ENCODE results near the gene FBXO15. TPM values are rescaled to one million over a fixed set of nuclear protein-coding genes. Genes with fewer than 3 reads are reported as not detected.

Gene FBXO15
- total and polyA plus RNA-seq, 2 donors (not counting 1 experiment from before 2014, with no cell fraction given), result 0.77 to 0.83 TPM

DNA sequence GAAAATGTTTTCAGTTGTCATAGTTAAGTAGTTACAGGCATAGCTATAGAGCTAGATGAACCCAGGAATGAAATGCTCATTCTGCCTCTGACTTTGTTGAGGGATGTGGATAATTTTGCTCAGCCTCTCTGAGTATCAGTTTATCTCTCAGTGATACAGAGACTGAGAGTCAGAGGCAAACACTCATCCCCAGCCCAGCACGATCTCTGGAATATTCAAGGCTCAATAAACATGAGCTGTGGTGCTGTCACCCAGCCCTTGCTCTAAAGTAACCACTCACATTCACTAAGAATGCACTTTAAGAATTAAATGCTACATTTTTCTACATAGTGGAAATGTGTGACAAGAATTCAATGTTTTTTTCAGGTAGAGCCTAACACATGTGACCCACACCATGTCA, 31.2 kb upstream of the FBXO15 start:
- Histone ChIP-seq H3K4me1 (ENCODE audit: control insufficient read depth, extremely low read depth, insufficient read depth, low read length) (no peaks in the 10 kb centered on the region), H3K4me2 (ENCODE audit: extremely low read depth, insufficient read depth, low read length) (no peak overlapping the region), H3K9ac (ENCODE audit: insufficient read depth, low read length) (no peak overlapping the region), H3K36me3 (ENCODE audit: control insufficient read depth, insufficient read depth, low read length) (no peaks in the 10 kb centered on the region), H4K20me1 (ENCODE audit: control insufficient read depth, extremely low read depth, insufficient read depth, low read length) (no peaks in the 10 kb centered on the region), H3K27me3 (ENCODE audit: control insufficient read depth, insufficient read depth, low read length) (no peaks in the 10 kb centered on the region), H2AFZ (ENCODE audit: low read length) (no peak overlapping the region), H3K9me3 (ENCODE audit: control insufficient read depth, insufficient read depth, low read depth, low read length) (no peaks in the 10 kb centered on the region), H3K4me3 (replicated peaks in 1 of 4; ENCODE audit: control extremely low read depth in 1 of 4, insufficient read depth in 1 of 4, low read depth in 3 of 4, low read length in 4 of 4) (no peak overlapping the region), H3K27ac (ENCODE audit: insufficient read depth, low read length) (no peak overlapping the region), H3K79me2 (ENCODE audit: control insufficient read depth, insufficient read depth, low read length) (no peaks in the 10 kb centered on the region)
- DNase-seq (ENCODE audit: low read depth in 2 of 2), result no peak
- TF ChIP-seq CTCF (conservative IDR thresholded peaks at IDR 0.05 in 1 of 2, IDR thresholded peaks at IDR 0.05 in 1 of 2; ENCODE audit: low read depth in 1 of 2, low read length in 2 of 2) (no peak), EZH2 (IDR thresholded peaks at IDR 0.05; ENCODE audit: low read length, missing control alignments) (no peak)

- no peak overlapping the region for H3K4me3 ChIP-seq (replicated peaks in 1 of 4; ENCODE audit: control extremely low read depth in 1 of 4, insufficient read depth in 1 of 4, low read depth in 3 of 4, low read length in 4 of 4)
Observed at GRCh38 chr18:74175658-74176057, 28.0 kb upstream of the FBXO15 start.

DNA sequence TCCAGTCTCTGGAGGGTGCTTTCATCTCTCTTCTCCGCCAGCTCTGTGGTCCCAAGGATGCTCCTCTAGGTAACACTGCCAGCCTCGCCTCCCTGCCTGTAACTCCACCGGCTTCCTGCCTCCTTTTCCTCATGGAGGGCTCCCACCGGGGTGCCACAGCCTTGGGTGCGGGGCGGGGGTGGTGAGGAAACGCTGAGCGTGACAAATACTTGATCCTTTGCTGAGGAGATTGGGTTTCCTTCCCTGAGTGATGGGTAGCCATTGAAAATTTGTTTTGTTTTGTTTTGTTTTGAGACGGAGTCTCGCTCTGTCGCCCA, 25.8 kb upstream of the FBXO15 start:
- H3K9ac ChIP-seq (ENCODE audit: insufficient read depth, low read length), result no peak overlapping the region

More at GRCh38 chr18:74175658-74176057, 28.0 kb upstream of the FBXO15 start:
- no peak for TF ChIP-seq EZH2 (IDR thresholded peaks at IDR 0.05; ENCODE audit: low read length, missing control alignments)
- Histone ChIP-seq H3K79me2 (ENCODE audit: control insufficient read depth, insufficient read depth, low read length) (no peaks in the 10 kb centered on the region), H4K20me1 (ENCODE audit: control insufficient read depth, extremely low read depth, insufficient read depth, low read length) (no peaks in the 10 kb centered on the region), H3K27me3 (ENCODE audit: control insufficient read depth, insufficient read depth, low read length) (no peaks in the 10 kb centered on the region), H3K27ac (ENCODE audit: insufficient read depth, low read length) (no peak overlapping the region), H3K36me3 (ENCODE audit: control insufficient read depth, insufficient read depth, low read length) (no peaks in the 10 kb centered on the region), H3K4me1 (ENCODE audit: control insufficient read depth, extremely low read depth, insufficient read depth, low read length) (no peaks in the 10 kb centered on the region), H2AFZ (ENCODE audit: low read length) (no peak overlapping the region), H3K9ac (ENCODE audit: insufficient read depth, low read length) (no peak overlapping the region), H3K4me2 (ENCODE audit: extremely low read depth, insufficient read depth, low read length) (no peak overlapping the region), H3K9me3 (ENCODE audit: control insufficient read depth, insufficient read depth, low read depth, low read length) (no peaks in the 10 kb centered on the region)
- no peak for DNase-seq (ENCODE audit: low read depth in 2 of 2)

More for the DNA sequence above, 25.8 kb upstream of the FBXO15 start:
- Histone ChIP-seq H3K9me3 (ENCODE audit: control insufficient read depth, insufficient read depth, low read depth, low read length) (no peaks in the 10 kb centered on the region), H3K4me3 (replicated peaks in 1 of 4; ENCODE audit: control extremely low read depth in 1 of 4, insufficient read depth in 1 of 4, low read depth in 3 of 4, low read length in 4 of 4) (no peak overlapping the region), H3K4me2 (ENCODE audit: extremely low read depth, insufficient read depth, low read length) (no peak overlapping the region), H3K36me3 (ENCODE audit: control insufficient read depth, insufficient read depth, low read length) (no peaks in the 10 kb centered on the region), H2AFZ (ENCODE audit: low read length) (no peak overlapping the region), H3K27ac (ENCODE audit: insufficient read depth, low read length) (no peak overlapping the region), H4K20me1 (ENCODE audit: control insufficient read depth, extremely low read depth, insufficient read depth, low read length) (no peaks in the 10 kb centered on the region), H3K4me1 (ENCODE audit: control insufficient read depth, extremely low read depth, insufficient read depth, low read length) (no peaks in the 10 kb centered on the region), H3K79me2 (ENCODE audit: control insufficient read depth, insufficient read depth, low read length) (no peaks in the 10 kb centered on the region), H3K27me3 (ENCODE audit: control insufficient read depth, insufficient read depth, low read length) (no peaks in the 10 kb centered on the region)
- DNase-seq (ENCODE audit: low read depth in 2 of 2), result no peak
- TF ChIP-seq CTCF (conservative IDR thresholded peaks at IDR 0.05 in 1 of 2, IDR thresholded peaks at IDR 0.05 in 1 of 2; ENCODE audit: low read depth in 1 of 2, low read length in 2 of 2), result no peak
- no peak for TF ChIP-seq EZH2 (IDR thresholded peaks at IDR 0.05; ENCODE audit: low read length, missing control alignments)

All from fibroblast of lung (primary cell).